IPS-18a (cell line): ENCODE data around the gene TMEM119.
"Not testable (repeated sequence)": the region's sequence is repeated elsewhere in the genome, so short reads cannot be mapped to it uniquely, and the experiment has no call there.

Experiments
- H3K27ac ChIP-seq: one replicate; pipeline ENCODE4 v1.5.1; 2013; ENCODE audit warnings: low read length
- H3K27me3 ChIP-seq: one replicate; pipeline ENCODE4 v1.6.1; 2013; ENCODE audit warnings: mild to moderate bottlenecking, low read length; ENCODE audit not compliant: control insufficient read depth, insufficient read depth
- H3K36me3 ChIP-seq: one replicate; pipeline ENCODE4 v1.6.1; 2013; ENCODE audit warnings: low read depth, low read length; ENCODE audit not compliant: control insufficient read depth
- H3K4me1 ChIP-seq: one replicate; pipeline ENCODE4 v1.6.1; 2013; ENCODE audit warnings: low read depth, low read length; ENCODE audit not compliant: control insufficient read depth
- H3K4me3 ChIP-seq: one replicate; pipeline ENCODE4 v1.5.1; 2013; ENCODE audit warnings: low read length
- H3K9ac ChIP-seq: one replicate; pipeline ENCODE4 v1.6.1; 2013; ENCODE audit warnings: mild to moderate bottlenecking, low read length, moderate library complexity
- H3K9me3 ChIP-seq: one replicate; pipeline ENCODE4 v1.6.1; 2013; ENCODE audit warnings: low read depth, low read length; ENCODE audit not compliant: control insufficient read depth

Gene TMEM119

GRCh38 chr12:108631261-108631660 lies 33.4 kb upstream of the TMEM119 start:
- not testable (repeated sequence) for H3K27ac ChIP-seq, H3K36me3 ChIP-seq, H3K27me3 ChIP-seq, H3K4me3 ChIP-seq, H3K9me3 ChIP-seq, H3K9ac ChIP-seq
- H3K4me1 ChIP-seq, result peaks cover 19% of the 10 kb centered on the region

GRCh38 chr12:108630481-108631207 lies 32.8 kb upstream of the TMEM119 start:
- Histone ChIP-seq H3K27me3 (no peaks in the 10 kb centered on the region), H3K9ac (no peak overlapping the region), H3K36me3 (no peaks in the 10 kb centered on the region), H3K4me1 (peaks cover 15% of the 10 kb centered on the region), H3K4me3 (no peak overlapping the region), H3K27ac (no peak overlapping the region), H3K9me3 (no peaks in the 10 kb centered on the region)

- Histone ChIP-seq H3K4me1 (peaks cover 12% of the 10 kb centered on the region), H3K27ac (no peak overlapping the region), H3K9me3 (no peaks in the 10 kb centered on the region), H3K4me3 (no peak overlapping the region), H3K9ac (no peak overlapping the region), H3K27me3 (no peaks in the 10 kb centered on the region), H3K36me3 (no peaks in the 10 kb centered on the region)
These were observed 32.1 kb upstream of the TMEM119 start for GRCh38 chr12:108629824-108630476.

GRCh38 chr12:108629151-108629550 lies 31.3 kb upstream of the TMEM119 start:
- H3K9ac ChIP-seq, result no peak overlapping the region
- H3K4me3 ChIP-seq, result no peak overlapping the region

GRCh38 chr12:108627134-108627920 lies 29.4 kb upstream of the TMEM119 start:
- Histone ChIP-seq H3K9ac (no peak overlapping the region), H3K27ac (no peak overlapping the region), H3K36me3 (no peaks in the 10 kb centered on the region), H3K27me3 (no peaks in the 10 kb centered on the region), H3K4me3 (no peak overlapping the region), H3K9me3 (no peaks in the 10 kb centered on the region), H3K4me1 (peaks cover 8% of the 10 kb centered on the region)

More at GRCh38 chr12:108629151-108629550, 31.3 kb upstream of the TMEM119 start:
- H3K4me1 ChIP-seq, result peaks cover 9% of the 10 kb centered on the region
- H3K36me3 ChIP-seq, result no peaks in the 10 kb centered on the region
- H3K27ac ChIP-seq, result no peak overlapping the region
- H3K9me3 ChIP-seq, result no peaks in the 10 kb centered on the region
- H3K27me3 ChIP-seq, result no peaks in the 10 kb centered on the region

- Histone ChIP-seq H3K4me3 (no peak overlapping the region), H3K9me3 (no peaks in the 10 kb centered on the region), H3K27ac (no peak overlapping the region), H3K36me3 (no peaks in the 10 kb centered on the region), H3K9ac (no peak overlapping the region), H3K27me3 (no peaks in the 10 kb centered on the region), H3K4me1 (peaks cover 8% of the 10 kb centered on the region)
These were observed 27.3 kb upstream of the TMEM119 start for GRCh38 chr12:108625228-108625627.

- H3K27me3 ChIP-seq, result no peaks in the 10 kb centered on the region
- no peak overlapping the region for H3K27ac ChIP-seq
These were observed 25.7 kb upstream of the TMEM119 start for GRCh38 chr12:108623577-108623976.

GRCh38 chr12:108622921-108623514 lies 25.1 kb upstream of the TMEM119 start:
- Histone ChIP-seq H3K9me3 (no peaks in the 10 kb centered on the region), H3K4me3 (no peak overlapping the region), H3K9ac (no peak overlapping the region), H3K27ac (no peak overlapping the region), H3K36me3 (no peaks in the 10 kb centered on the region), H3K4me1 (peaks cover 4% of the 10 kb centered on the region), H3K27me3 (no peaks in the 10 kb centered on the region)

More at GRCh38 chr12:108623577-108623976, 25.7 kb upstream of the TMEM119 start:
- Histone ChIP-seq H3K36me3 (no peaks in the 10 kb centered on the region), H3K9ac (no peak overlapping the region), H3K9me3 (no peaks in the 10 kb centered on the region), H3K4me1 (peaks cover 5% of the 10 kb centered on the region), H3K4me3 (no peak overlapping the region)

GRCh38 chr12:108622421-108622820 lies 24.5 kb upstream of the TMEM119 start:
- Histone ChIP-seq H3K4me1 (peaks cover 4% of the 10 kb centered on the region), H3K27ac (no peak overlapping the region), H3K27me3 (no peaks in the 10 kb centered on the region), H3K9ac (no peak overlapping the region), H3K9me3 (no peaks in the 10 kb centered on the region), H3K4me3 (no peak overlapping the region), H3K36me3 (no peaks in the 10 kb centered on the region)

- Histone ChIP-seq H3K4me3 (no peak overlapping the region), H3K4me1 (peaks cover 4% of the 10 kb centered on the region), H3K27ac (no peak overlapping the region), H3K9ac (no peak overlapping the region), H3K36me3 (no peaks in the 10 kb centered on the region), H3K9me3 (no peaks in the 10 kb centered on the region), H3K27me3 (no peaks in the 10 kb centered on the region)
These were observed 23.3 kb upstream of the TMEM119 start for GRCh38 chr12:108621161-108621560.

GRCh38 chr12:108620236-108620879 lies 22.5 kb upstream of the TMEM119 start:
- Histone ChIP-seq H3K36me3 (no peaks in the 10 kb centered on the region), H3K4me1 (peaks cover under 1% of the 10 kb centered on the region), H3K9ac (no peak overlapping the region), H3K27ac (no peak overlapping the region), H3K4me3 (no peak overlapping the region), H3K9me3 (no peaks in the 10 kb centered on the region), H3K27me3 (no peaks in the 10 kb centered on the region)
